Right lobe of liver (tissue), 4 donors: ENCODE results near the gene LRRC75A.

Experiments used
- CTCF ChIP-seq, 4 donors: fragments of 200-600 bp in 3 of 4; fragments of 450-650 bp in 1 of 4; IDR thresholded peaks; one replicate each; pipeline versions ENCODE4 v1.5.1 to v1.8.0; 2016 to 2022; ENCODE audit warnings: antibody characterized with exemption in 4 of 4, mild to moderate bottlenecking in 2 of 4
- POLR2A ChIP-seq: fragments of 450-650 bp; IDR thresholded peaks from one replicate; pipeline ENCODE4 v1.6.1; 2017; ENCODE audit warnings: antibody characterized with exemption, mild to moderate bottlenecking
- donor health status: DM: no; HTN: no; CAD: no.
- donor health status: DM: no; HTN: no; CAD: no.
- donor health status: DM: no; HTN: yes; CAD: no.

GRCh38 chr17:16422416-16422815 lies 69.6 kb downstream of the LRRC75A start:
- TF ChIP-seq CTCF (IDR thresholded peaks at IDR 0.05) (no peak), POLR2A (no peak)
